A549 (cell line): ENCODE data around the gene TNIK. TPM values are rescaled to one million over a fixed set of nuclear protein-coding genes. Genes with fewer than 3 reads are reported as not detected.
"Not testable (repeated sequence)": the region's sequence is repeated elsewhere in the genome, so short reads cannot be mapped to it uniquely, and the experiment has no call there.

Source experiments
- ATAC-seq, 2 experiments: fragments of 200-7000 bp in 1 of 2; fragments of >200 bp in 1 of 2; cut with Nextera tagmentation in 1 of 2; cut with Tn5 transposase in 1 of 2; 3 replicates each; pipeline versions ENCODE4 v1.8.0 to v1.9.1; 2018 to 2020; ENCODE audit warnings: mild to moderate bottlenecking in 1 of 2, moderate library complexity in 1 of 2
- CTCF ChIA-PET: fragments of 300-600 bp; sonication (Branson Sonifier 250); formaldehyde crosslinking; extraction: SDS; loops from one replicate; lab custom pipeline; 2021; ENCODE audit warnings: antibody characterized with exemption, inconsistent platforms; lab: Yijun Ruan, JAX
- POLR2A ChIA-PET: fragments of 350-600 bp; formaldehyde crosslinking; extraction: SDS; loops from one replicate; lab custom pipeline; 2021; ENCODE audit warnings: antibody characterized with exemption, inconsistent platforms; lab: Yijun Ruan, JAX
- DNase-seq, 2 experiments: peaks; one replicate each; pipeline versions ENCODE4 v3.0.0 to v3.0.0-alpha.2; 2011 to 2016; ENCODE audit warnings: low read depth in 1 of 2, low spot score in 1 of 2
- FAIRE-seq: peaks from 2 replicates; lab custom pipeline; 2011; peaks lifted over from hg19 to GRCh38; lab: Jason Lieb, UNC
- H3K27ac ChIP-seq, 2 experiments: fragments of >200 bp; sonication (Bioruptor Twin); formaldehyde crosslinking; 3 replicates each; pipeline ENCODE4 v1.5.1; 2016 to 2017
- H3K4me1 ChIP-seq: fragments of >200 bp; sonication (Bioruptor Twin); formaldehyde crosslinking; 3 replicates; pipeline ENCODE4 v1.6.1; 2016
- H3K4me2 ChIP-seq: fragments of >200 bp; sonication (Bioruptor Twin); formaldehyde crosslinking; 3 replicates; pipeline ENCODE4 v1.6.1; 2016
- H3K4me3 ChIP-seq: fragments of >200 bp; sonication (Bioruptor Twin); formaldehyde crosslinking; 3 replicates; pipeline ENCODE4 v1.5.1; 2016
- H3K9me3 ChIP-seq: fragments of >200 bp; sonication (Bioruptor Twin); formaldehyde crosslinking; 3 replicates; pipeline ENCODE4 v1.6.1; 2016
- ATOH8 ChIP-seq: fragments of 250-450 bp; sonication (Bioruptor Pico); IDR thresholded peaks from 2 replicates; pipeline ENCODE4 v1.5.0; 2020; ENCODE audit warnings: low read depth, mild to moderate bottlenecking, moderate library complexity
- CBX8 ChIP-seq: fragments of 200-600 bp; sonication (generic); IDR thresholded peaks from 2 replicates; pipeline ENCODE4 v1.6.1; 2016
- CEBPB ChIP-seq, 2 experiments: fragments of >200 bp in 1 of 2; sonication (Bioruptor Twin) in 1 of 2; formaldehyde crosslinking in 1 of 2; IDR thresholded peaks; 2 replicates each; pipeline ENCODE4 v1.6.1; 2012 to 2016
- E2F6 ChIP-seq: IDR thresholded peaks from 2 replicates; pipeline ENCODE4 v1.6.1; 2012; ENCODE audit warnings: low read depth, borderline replicate concordance
- EP300 ChIP-seq, 2 experiments: fragments of >200 bp; sonication (Bioruptor Twin); formaldehyde crosslinking; IDR thresholded peaks; 2 replicates in 1 of 2; 3 replicates in 1 of 2; pipeline ENCODE4 v1.6.1; 2016 to 2017
- ESRRA ChIP-seq: fragments of 150-350 bp; IDR thresholded peaks from 2 replicates; pipeline ENCODE4 v1.6.1; 2014; ENCODE audit warnings: mild to moderate bottlenecking, low read length, borderline replicate concordance
- FOXS1 ChIP-seq: fragments of 250-450 bp; sonication (Bioruptor Pico); IDR thresholded peaks from 2 replicates; pipeline ENCODE4 v1.5.0; 2020; ENCODE audit warnings: mild to moderate bottlenecking, moderate library complexity
- GATA3 ChIP-seq: IDR thresholded peaks from 2 replicates; pipeline ENCODE4 v1.6.1; 2012; ENCODE audit warnings: borderline replicate concordance
- HOXA7 ChIP-seq: fragments of 250-450 bp; sonication (Bioruptor Pico); IDR thresholded peaks from 2 replicates; pipeline ENCODE4 v1.5.0; 2020; ENCODE audit warnings: mild to moderate bottlenecking, moderate library complexity
- HOXB13 ChIP-seq: fragments of 250-450 bp; sonication (Bioruptor Pico); IDR thresholded peaks from 2 replicates; pipeline ENCODE4 v1.5.0; 2020; ENCODE audit warnings: low read depth, mild to moderate bottlenecking, moderate library complexity
- KDM5A ChIP-seq: fragments of 200-600 bp; sonication (generic); IDR thresholded peaks from 2 replicates; pipeline ENCODE4 v1.6.1; 2016; ENCODE audit warnings: antibody characterized with exemption, mild to moderate bottlenecking
- MAFK ChIP-seq: fragments of 450-650 bp; IDR thresholded peaks from 2 replicates; pipeline ENCODE4 v1.6.1; 2014; ENCODE audit not compliant: partially characterized antibody
- MAX ChIP-seq: IDR thresholded peaks from 2 replicates; pipeline ENCODE4 v1.6.1; 2012
- MAZ ChIP-seq: fragments of 150-350 bp; IDR thresholded peaks from 2 replicates; pipeline ENCODE4 v1.6.1; 2014; ENCODE audit warnings: antibody characterized with exemption, low read depth, low read length, borderline replicate concordance
- NR3C1 ChIP-seq: fragments of >200 bp; sonication (Bioruptor Twin); formaldehyde crosslinking; IDR thresholded peaks from 3 replicates; pipeline ENCODE4 v1.6.1; 2017
- POLR2AphosphoS2 ChIP-seq: conservative IDR thresholded peaks from 2 replicates; pipeline ENCODE4 v1.6.1; 2012; ENCODE audit warnings: low read length, improper control_type of control experiment, inconsistent platforms
- RAD21 ChIP-seq, 2 experiments: fragments of >200 bp in 1 of 2; sonication (Bioruptor Twin) in 1 of 2; formaldehyde crosslinking in 1 of 2; IDR thresholded peaks in 1 of 2; conservative IDR thresholded peaks in 1 of 2; 2 replicates in 1 of 2; 3 replicates in 1 of 2; pipeline ENCODE4 v1.6.1; 2012 to 2018; ENCODE audit warnings: inconsistent platforms in 1 of 2
- RARB ChIP-seq: fragments of 250-450 bp; sonication (Bioruptor Pico); IDR thresholded peaks from 2 replicates; pipeline ENCODE4 v1.8.0; 2021; ENCODE audit warnings: mild to moderate bottlenecking, moderate library complexity
- REST ChIP-seq: fragments of 200-600 bp; sonication (generic); IDR thresholded peaks from 2 replicates; pipeline ENCODE4 v1.6.1; 2016; ENCODE audit warnings: antibody characterized with exemption, mild to moderate bottlenecking, moderate library complexity
- RNF2 ChIP-seq: fragments of 200-600 bp; sonication (generic); IDR thresholded peaks from 2 replicates; pipeline ENCODE4 v1.6.1; 2016; ENCODE audit warnings: low read depth, mild to moderate bottlenecking, antibody characterized with exemption, moderate library complexity, borderline replicate concordance
- SMC3 ChIP-seq: fragments of >200 bp; sonication (Bioruptor Twin); formaldehyde crosslinking; IDR thresholded peaks from 3 replicates; pipeline ENCODE4 v1.6.1; 2018; ENCODE audit warnings: inconsistent platforms
- TP53 ChIP-seq: fragments of 250-450 bp; sonication (Bioruptor Pico); IDR thresholded peaks from 2 replicates; pipeline ENCODE4 v1.5.0; 2021; ENCODE audit warnings: mild to moderate bottlenecking, moderate library complexity
- USF2 ChIP-seq: fragments of 450-650 bp; IDR thresholded peaks from 2 replicates; pipeline ENCODE4 v1.6.1; 2014; ENCODE audit warnings: antibody characterized with exemption
- ZC3H11A ChIP-seq: fragments of 450-650 bp; IDR thresholded peaks from 2 replicates; pipeline ENCODE4 v1.6.1; 2014; ENCODE audit warnings: antibody characterized with exemption, mild to moderate bottlenecking
- ZNF302 ChIP-seq: fragments of 250-450 bp; sonication (Bioruptor Pico); IDR thresholded peaks from 2 replicates; pipeline ENCODE4 v1.9.0; 2021; ENCODE audit warnings: inconsistent platforms, mild to moderate bottlenecking, moderate library complexity
- ZSCAN20 ChIP-seq: fragments of 250-450 bp; sonication (Bioruptor Pico); IDR thresholded peaks from 2 replicates; pipeline ENCODE4 v1.8.0; 2022; ENCODE audit warnings: mild to moderate bottlenecking, moderate library complexity
- WGBS: methylation state at CpG from one replicate; pipeline ENCODE4 v1.1.6; 2017; ENCODE audit errors: missing lambda C conversion rate; 5-methylcytosine and 5-hydroxymethylcytosine counted together
- polyA plus RNA-seq, 4 experiments: library from polyadenylated mRNA; depleted of rRNA in 3 of 4; stranded (reverse); fragments of >200 nt; fragmentation: RNase III in 1 of 4; extraction: RNeasy Plus Mini Kit Qiagen cat#74134 plus additional on column Dnase treatment in 1 of 4; gene quantifications; 2 replicates in 3 of 4; 3 replicates in 1 of 4; pipeline ENCODE4 v1.2.3, GENCODE V29; 2011 to 2017

Gene TNIK
- polyA plus RNA-seq, 2 of the 4 experiments (the other 2 are of a cell fraction) = 1.6 to 1.8 TPM

- no peak overlapping the region for H3K4me3 ChIP-seq
- TF ChIP-seq ZC3H11A (no peak), MAFK (no peak), MAZ (no peak), EP300 (IDR thresholded peaks at IDR 0.05) (no peak), RARB (CRISPR knock-in tag) (no peak), ZSCAN20 (CRISPR knock-in tag) (no peak), ZNF302 (CRISPR knock-in tag) (no peak), GATA3 (no peak), MAX (no peak), ESRRA (no peak), HOXB13 (no peak), TP53 (CRISPR knock-in tag) (no peak), USF2 (no peak), ATOH8 (CRISPR knock-in tag) (no peak), SMC3 (no peak), RNF2 (no peak), CEBPB (IDR thresholded peaks at IDR 0.05) (no peak)
- H3K4me2 ChIP-seq = no peak overlapping the region
- no peak for ATAC-seq
- H3K27ac ChIP-seq = no peak overlapping the region
- H3K9me3 ChIP-seq = no peaks in the 10 kb centered on the region
- no peak for FAIRE-seq
- ChIA-PET CTCF (no interaction called here), POLR2A (no interaction called here)
- DNase-seq = no peak
- 79% methylated on average over 4 of the region's 4 CpGs for WGBS
- H3K4me1 ChIP-seq = no peaks in the 10 kb centered on the region
Observed at GRCh38 chr3:171427771-171428320, 32.4 kb downstream of the TNIK start.

- H3K4me1 ChIP-seq, CTCF ChIA-PET, H3K4me2 ChIP-seq, H3K9me3 ChIP-seq, FAIRE-seq, POLR2A ChIA-PET, H3K4me3 ChIP-seq, ATAC-seq, H3K27ac ChIP-seq, DNase-seq: not testable (repeated sequence)
- WGBS = 50% methylated on average over 2 of the region's 2 CpGs
Observed at GRCh38 chr3:171424063-171424462, 36.1 kb downstream of the TNIK start.

GRCh38 chr3:171422855-171423254 is 37.4 kb downstream of the TNIK start:
- H3K9me3 ChIP-seq, POLR2A ChIA-PET, H3K27ac ChIP-seq, H3K4me1 ChIP-seq, H3K4me2 ChIP-seq, ATAC-seq, DNase-seq, CTCF ChIA-PET, FAIRE-seq, H3K4me3 ChIP-seq: not testable (repeated sequence)
- WGBS = 72% methylated on average over 2 of the region's 2 CpGs

- Histone ChIP-seq H3K9me3 (no peaks in the 10 kb centered on the region), H3K4me3 (no peak overlapping the region), H3K27ac (no peak overlapping the region), H3K4me1 (peaks cover 8% of the 10 kb centered on the region; the same call in 1 of the 3 replicates), H3K4me2 (no peak overlapping the region)
- ATAC-seq (no peak), FAIRE-seq (no peak), DNase-seq (no peak)
- no peak for TF ChIP-seq HOXA7 (CRISPR knock-in tag)
- no peak for TF ChIP-seq E2F6
- TF ChIP-seq POLR2AphosphoS2 = no peak
- TF ChIP-seq RARB (CRISPR knock-in tag) = no peak
- no peak for TF ChIP-seq NR3C1
- TF ChIP-seq KDM5A = no peak
- no peak for TF ChIP-seq REST
- TF ChIP-seq RAD21 (conservative IDR thresholded peaks at IDR 0.05 in 1 of 2, IDR thresholded peaks at IDR 0.05 in 1 of 2) = no peak
- TF ChIP-seq CBX8 = no peak
- TF ChIP-seq FOXS1 = no peak
- no peak for TF ChIP-seq USF2
- no peak for TF ChIP-seq ZC3H11A
- ChIA-PET CTCF (no interaction called here), POLR2A (no interaction called here)
- 61% methylated on average over 5 of the region's 5 CpGs for WGBS
Observed at GRCh38 chr3:171420667-171421066, 39.5 kb downstream of the TNIK start.
